ENCODE data around the gene TPRG1.
"Not testable (repeated sequence)": the region's sequence is repeated elsewhere in the genome, so short reads cannot be mapped to it uniquely, and the experiment has no call there.

TPRG1 gene

GRCh38 chr3:189317911-189318310, 146.1 kb downstream of the TPRG1 start:
- no peak for DNase-seq

- DNase-seq = no peak
Observed at GRCh38 chr3:189320511-189320910, 148.7 kb downstream of the TPRG1 start.

- DNase-seq = no peak
Observed at GRCh38 chr3:189322339-189322738, 150.6 kb downstream of the TPRG1 start.

- peak; percentile 28 to 59 (median 40) for DNase-seq
Observed at GRCh38 chr3:189324538-189325138, 152.9 kb downstream of the TPRG1 start.

- DNase-seq = no peak
Observed at GRCh38 chr3:189325454-189325853, 153.7 kb downstream of the TPRG1 start.

GRCh38 chr3:189329630-189330029, 157.9 kb downstream of the TPRG1 start:
- not testable (repeated sequence) for DNase-seq

- DNase-seq = no peak
Observed at GRCh38 chr3:189330066-189330465, 158.3 kb downstream of the TPRG1 start.

- DNase-seq = no peak
Observed at GRCh38 chr3:189331002-189331418, 159.2 kb downstream of the TPRG1 start.

- DNase-seq = no peak
Observed at GRCh38 chr3:189334064-189334920, 162.5 kb downstream of the TPRG1 start.

- no peak for DNase-seq
Observed at GRCh38 chr3:189337673-189338091, 165.9 kb downstream of the TPRG1 start.

GRCh38 chr3:189338366-189338765, 166.6 kb downstream of the TPRG1 start:
- DNase-seq = no peak

GRCh38 chr3:189339996-189340395, 168.2 kb downstream of the TPRG1 start:
- DNase-seq = no peak

GRCh38 chr3:189340680-189341460, 169.1 kb downstream of the TPRG1 start:
- DNase-seq = no peak

- no peak for DNase-seq
Observed at GRCh38 chr3:189342811-189343210, 171.0 kb downstream of the TPRG1 start.

GRCh38 chr3:189344996-189345395, 173.2 kb downstream of the TPRG1 start:
- DNase-seq = no peak

GRCh38 chr3:189349772-189350171, 178.0 kb downstream of the TPRG1 start:
- no peak for DNase-seq

GRCh38 chr3:189353318-189353965, 181.7 kb downstream of the TPRG1 start:
- DNase-seq = no peak

GRCh38 chr3:189353988-189354889, 182.5 kb downstream of the TPRG1 start:
- DNase-seq = no peak

GRCh38 chr3:189355115-189355480, 183.3 kb downstream of the TPRG1 start:
- DNase-seq = no peak

GRCh38 chr3:189355481-189356201, 183.9 kb downstream of the TPRG1 start:
- no peak for DNase-seq

GRCh38 chr3:189360291-189360690, 188.5 kb downstream of the TPRG1 start:
- no peak for DNase-seq

Measured in activated CD4-positive, CD25-positive, alpha-beta regulatory T cell (primary cell).